Gastroesophageal sphincter (tissue), 3 donors: ENCODE measurements around the gene HGFAC.

ENCODE experiments used
- EP300 ChIP-seq: sonication (generic); formaldehyde crosslinking; IDR thresholded peaks from one replicate; pipeline ENCODE4 v1.6.1; 2017; ENCODE audit warnings: antibody characterized with exemption, mild to moderate bottlenecking
- POLR2A ChIP-seq, 2 donors: fragments of 450-650 bp; IDR thresholded peaks; one replicate each; pipeline ENCODE4 v1.6.1; 2017; ENCODE audit warnings: antibody characterized with exemption in 2 of 2, mild to moderate bottlenecking in 2 of 2, moderate library complexity in 1 of 2
- POLR2AphosphoS5 ChIP-seq: sonication (generic); formaldehyde crosslinking; IDR thresholded peaks from one replicate; pipeline ENCODE4 v1.6.1; 2017; ENCODE audit warnings: antibody characterized with exemption
- TF ChIP-seq, protein P1 (sequence below), 4 experiments: fragments of 200-600 bp in 2 of 4; fragments of 450-650 bp in 2 of 4; sonication (generic) in 1 of 4; IDR thresholded peaks; one replicate each; pipeline ENCODE4 v1.5.1; 2017 to 2019; ENCODE audit warnings: antibody characterized with exemption in 4 of 4, mild to moderate bottlenecking in 2 of 4, moderate library complexity in 2 of 4

DNA sequence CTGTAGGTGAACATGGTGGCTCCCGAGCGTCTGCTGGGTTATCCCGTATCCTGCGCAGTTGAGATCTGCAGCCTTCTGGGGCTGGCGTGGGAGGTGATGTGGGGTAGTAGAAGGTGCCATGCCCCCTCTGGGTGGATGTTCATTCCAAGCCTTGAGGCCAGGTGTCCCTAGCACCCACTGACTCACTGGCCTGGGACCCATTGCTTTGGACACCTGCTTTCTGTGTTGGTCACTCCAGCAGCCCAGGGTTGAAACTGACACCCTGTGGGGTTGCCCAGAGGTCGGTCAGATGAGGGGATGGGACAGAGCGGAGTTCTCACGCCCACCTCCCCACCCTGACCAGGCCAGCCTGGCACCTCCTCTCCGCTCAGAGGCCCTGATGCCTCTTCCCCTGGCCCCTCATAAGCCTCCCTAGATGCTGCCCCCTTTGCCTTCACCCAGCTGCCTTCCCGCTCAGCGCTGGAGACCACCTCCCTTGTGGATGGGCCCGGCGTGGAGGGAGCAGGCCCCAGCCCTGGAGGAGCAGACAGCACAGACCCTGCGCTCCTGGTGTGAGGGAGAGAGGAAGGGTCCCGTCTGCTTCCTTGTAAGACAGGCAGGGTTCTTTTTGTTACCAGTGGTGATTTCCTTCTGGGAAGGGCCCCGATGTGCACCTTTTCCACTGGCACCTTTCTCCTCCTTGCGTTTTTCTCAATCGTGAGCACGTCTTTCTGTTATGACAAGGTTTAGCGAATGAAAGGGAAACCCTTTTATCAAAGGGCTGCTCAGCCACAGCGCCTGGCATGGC is 23.3 kb downstream of the HGFAC start:
- TF ChIP-seq POLR2A (IDR thresholded peaks at IDR 0.05) (no peak), EP300 (no peak), POLR2AphosphoS5 (no peak)
- TF ChIP-seq, protein P1, sequence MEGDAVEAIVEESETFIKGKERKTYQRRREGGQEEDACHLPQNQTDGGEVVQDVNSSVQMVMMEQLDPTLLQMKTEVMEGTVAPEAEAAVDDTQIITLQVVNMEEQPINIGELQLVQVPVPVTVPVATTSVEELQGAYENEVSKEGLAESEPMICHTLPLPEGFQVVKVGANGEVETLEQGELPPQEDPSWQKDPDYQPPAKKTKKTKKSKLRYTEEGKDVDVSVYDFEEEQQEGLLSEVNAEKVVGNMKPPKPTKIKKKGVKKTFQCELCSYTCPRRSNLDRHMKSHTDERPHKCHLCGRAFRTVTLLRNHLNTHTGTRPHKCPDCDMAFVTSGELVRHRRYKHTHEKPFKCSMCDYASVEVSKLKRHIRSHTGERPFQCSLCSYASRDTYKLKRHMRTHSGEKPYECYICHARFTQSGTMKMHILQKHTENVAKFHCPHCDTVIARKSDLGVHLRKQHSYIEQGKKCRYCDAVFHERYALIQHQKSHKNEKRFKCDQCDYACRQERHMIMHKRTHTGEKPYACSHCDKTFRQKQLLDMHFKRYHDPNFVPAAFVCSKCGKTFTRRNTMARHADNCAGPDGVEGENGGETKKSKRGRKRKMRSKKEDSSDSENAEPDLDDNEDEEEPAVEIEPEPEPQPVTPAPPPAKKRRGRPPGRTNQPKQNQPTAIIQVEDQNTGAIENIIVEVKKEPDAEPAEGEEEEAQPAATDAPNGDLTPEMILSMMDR (IDR thresholded peaks at IDR 0.05): no peak
